K562 (cell line): ENCODE data around the gene ATL1. TPM values are rescaled to one million over a fixed set of nuclear protein-coding genes. Genes with fewer than 3 reads are reported as not detected.

Experiments
- CCNT2 ChIP-seq: IDR thresholded peaks from 2 replicates; pipeline ENCODE4 v1.6.1; 2011; ENCODE audit warnings: borderline replicate concordance, low read depth, mild to moderate bottlenecking, moderate library complexity, mixed read lengths, low read length; ENCODE audit not compliant: insufficient read length; ENCODE audit errors: extremely low read depth
- HLTF ChIP-seq: fragments of 450-650 bp; IDR thresholded peaks from 2 replicates; pipeline ENCODE4 v1.6.1; 2016
- KDM1A ChIP-seq, 2 experiments: fragments of 450-650 bp; IDR thresholded peaks; 2 replicates each; pipeline ENCODE4 v1.6.1; 2016; ENCODE audit warnings: mild to moderate bottlenecking in 2 of 2
- MAFG ChIP-seq: fragments of 450-650 bp; conservative IDR thresholded peaks from 2 replicates; pipeline ENCODE4 v1.6.1; 2016; ENCODE audit warnings: missing genetic modification characterization, missing compliant biosample characterization
- MCM5 ChIP-seq: fragments of 450-650 bp; IDR thresholded peaks from 2 replicates; pipeline ENCODE4 v1.6.1; 2016; ENCODE audit warnings: low read depth
- SIN3A ChIP-seq, 2 experiments: fragments of 150-350 bp in 1 of 2; IDR thresholded peaks; 2 replicates each; pipeline ENCODE4 v1.6.1; 2011 to 2016; ENCODE audit warnings: borderline replicate concordance in 2 of 2, low read depth in 2 of 2, low read length in 2 of 2, mild to moderate bottlenecking in 2 of 2, moderate library complexity in 2 of 2; ENCODE audit not compliant: control insufficient read depth in 1 of 2
- SMAD2 ChIP-seq: fragments of 150-350 bp; IDR thresholded peaks from 2 replicates; pipeline ENCODE4 v1.6.1; 2014; ENCODE audit warnings: low read depth, mild to moderate bottlenecking, low read length
- TSC22D4 ChIP-seq: fragments of 450-650 bp; IDR thresholded peaks from 2 replicates; pipeline ENCODE4 v1.6.1; 2016; ENCODE audit warnings: missing genetic modification characterization, missing biosample characterization, control low read depth
- ZNF282 ChIP-seq: sonication (generic); formaldehyde crosslinking; IDR thresholded peaks from 2 replicates; pipeline ENCODE4 v1.8.1; 2023; ENCODE audit warnings: missing genetic modification reagents
- ZNF551 ChIP-seq: fragments of 250-450 bp; sonication (Bioruptor Pico); IDR thresholded peaks from 2 replicates; pipeline ENCODE4 v1.5.0; 2021; ENCODE audit warnings: mild to moderate bottlenecking, moderate library complexity
- ZNF586 ChIP-seq: fragments of 450-650 bp; formaldehyde crosslinking; conservative IDR thresholded peaks from 2 replicates; pipeline ENCODE4 v1.4.0; 2020; ENCODE audit warnings: mild to moderate bottlenecking, moderate library complexity
- polyA plus RNA-seq, 8 experiments: library from polyadenylated mRNA; depleted of rRNA in 4 of 8; stranded (reverse) in 5 of 8; unstranded in 3 of 8; fragments of >200 nt; fragmentation: Nextera tagmentation in 2 of 8; fragmentation: Illumina TruSeq in 1 of 8; extraction: Ambion mirVana in 2 of 8; extraction: Trizol in 1 of 8; gene quantifications; 2 replicates each; pipeline versions ENCODE4 v1.2.1 to v1.2.3, GENCODE V29; 2011 to 2014; ENCODE audit warnings: inconsistent platforms in 1 of 8, missing spikeins in 1 of 8
- total RNA-seq, 7 experiments: library from RNA; depleted of rRNA in 6 of 7; stranded (reverse); fragments of >200 nt in 6 of 7; fragmentation: Illumina TruSeq in 2 of 7; extraction: Trizol in 2 of 7; gene quantifications; 2 replicates each; pipeline versions ENCODE4 v1.2.1 to v1.2.3, GENCODE V29; 2011 to 2021; ENCODE audit warnings: low replicate concordance in 1 of 7
- TF ChIP-seq, protein P1 (sequence below), 2 experiments: IDR thresholded peaks in 1 of 2; conservative IDR thresholded peaks in 1 of 2; 2 replicates each; pipeline ENCODE4 v1.6.1; 2016; ENCODE audit warnings: low read depth in 2 of 2, mild to moderate bottlenecking in 1 of 2, missing compliant biosample characterization in 1 of 2, missing genetic modification characterization in 1 of 2, moderate library complexity in 1 of 2
- TF ChIP-seq, protein P2 (sequence below): fragments of 250-450 bp; sonication (Bioruptor Pico); IDR thresholded peaks from 2 replicates; pipeline ENCODE4 v1.4.0; 2020; ENCODE audit warnings: borderline replicate concordance
- TF ChIP-seq, protein P3 (sequence below): fragments of 250-450 bp; sonication (Bioruptor Pico); IDR thresholded peaks from 2 replicates; pipeline ENCODE4 v1.5.0; 2021; ENCODE audit warnings: mild to moderate bottlenecking, moderate library complexity
- TF ChIP-seq, protein P4 (sequence below): fragments of 450-650 bp; formaldehyde crosslinking; IDR thresholded peaks from 2 replicates; pipeline ENCODE4 v1.4.0; 2020; ENCODE audit warnings: mild to moderate bottlenecking, moderate library complexity

The ATL1 gene
- total and polyA plus RNA-seq, 9 of the 15 experiments (the other 6 are each of a cell fraction or from before 2014, with no cell fraction given): 0.04 to 0.16 (median 0.07) TPM; not detected in 4

DNA sequence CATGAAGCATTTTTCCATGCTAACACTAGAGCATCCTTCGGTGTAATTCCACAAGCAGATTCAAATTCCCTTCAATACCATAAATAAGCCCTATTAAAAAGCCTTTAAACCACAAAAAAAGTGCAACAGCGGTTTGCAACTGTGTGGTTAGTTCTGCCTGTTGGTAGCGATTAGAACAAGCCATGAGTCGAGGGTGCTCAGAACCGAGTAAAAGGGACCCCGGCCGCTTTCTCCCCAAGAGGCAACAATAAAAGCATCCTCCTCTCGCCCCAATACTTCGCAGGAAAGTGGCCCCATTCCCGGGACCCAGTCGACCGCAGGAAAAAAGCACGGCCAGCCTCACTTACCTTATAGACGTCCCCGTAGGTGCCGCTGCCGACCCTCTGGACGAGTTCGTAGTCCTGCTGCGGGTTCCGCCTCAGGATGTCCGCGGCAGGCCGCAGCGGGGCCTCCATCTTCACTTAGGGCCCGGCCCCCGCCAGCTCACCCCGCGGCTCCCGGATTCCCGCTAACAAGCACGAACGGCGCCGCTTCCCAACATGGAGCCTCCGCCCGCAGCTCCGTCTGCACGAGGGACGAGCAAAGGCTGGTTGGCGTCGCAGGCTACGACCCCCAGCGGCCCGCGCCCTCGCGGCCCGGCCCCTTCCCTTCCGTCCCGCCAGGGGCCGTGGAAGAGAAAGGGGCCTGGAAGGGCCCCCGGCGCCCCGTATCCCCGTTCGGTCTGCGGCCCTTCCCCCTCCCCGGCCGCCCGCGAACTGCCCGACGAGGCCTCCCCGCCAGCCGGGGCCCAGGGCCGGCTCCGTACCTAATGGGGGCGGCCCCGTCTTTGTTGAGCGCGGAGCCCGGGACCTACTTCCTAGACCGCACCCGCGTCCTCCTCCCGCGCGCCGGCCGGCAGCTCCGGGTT is 28.1 kb upstream of the ATL1 start (continued):
- TF ChIP-seq, protein P1, sequence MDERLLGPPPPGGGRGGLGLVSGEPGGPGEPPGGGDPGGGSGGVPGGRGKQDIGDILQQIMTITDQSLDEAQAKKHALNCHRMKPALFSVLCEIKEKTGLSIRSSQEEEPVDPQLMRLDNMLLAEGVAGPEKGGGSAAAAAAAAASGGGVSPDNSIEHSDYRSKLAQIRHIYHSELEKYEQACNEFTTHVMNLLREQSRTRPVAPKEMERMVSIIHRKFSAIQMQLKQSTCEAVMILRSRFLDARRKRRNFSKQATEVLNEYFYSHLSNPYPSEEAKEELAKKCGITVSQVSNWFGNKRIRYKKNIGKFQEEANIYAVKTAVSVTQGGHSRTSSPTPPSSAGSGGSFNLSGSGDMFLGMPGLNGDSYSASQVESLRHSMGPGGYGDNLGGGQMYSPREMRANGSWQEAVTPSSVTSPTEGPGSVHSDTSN (CRISPR knock-in tag; IDR thresholded peaks at IDR 0.05; ENCODE audit: low read depth): no peak
- TF ChIP-seq, protein P1 (tag; conservative IDR thresholded peaks at IDR 0.05; ENCODE audit: low read depth): no peak
- TF ChIP-seq HLTF (no peak), KDM1A (IDR thresholded peaks at IDR 0.05) (no peak), ZNF551 (no peak), SMAD2 (no peak), MAFG (tag) (no peak), ZNF282 (no peak), SIN3A (IDR thresholded peaks at IDR 0.05; ENCODE audit: borderline replicate concordance in 2 of 2, control insufficient read depth in 1 of 2, low read depth in 2 of 2, low read length in 2 of 2) (0 out of 4 replicates have a peak, but pooled peaks of 1 of the 2 experiments have one; percentile 15), MCM5 (no peak), CCNT2 (peak; percentile 10), ZNF586 (CRISPR knock-in tag) (no peak), TSC22D4 (no peak)
- TF ChIP-seq, protein P2, sequence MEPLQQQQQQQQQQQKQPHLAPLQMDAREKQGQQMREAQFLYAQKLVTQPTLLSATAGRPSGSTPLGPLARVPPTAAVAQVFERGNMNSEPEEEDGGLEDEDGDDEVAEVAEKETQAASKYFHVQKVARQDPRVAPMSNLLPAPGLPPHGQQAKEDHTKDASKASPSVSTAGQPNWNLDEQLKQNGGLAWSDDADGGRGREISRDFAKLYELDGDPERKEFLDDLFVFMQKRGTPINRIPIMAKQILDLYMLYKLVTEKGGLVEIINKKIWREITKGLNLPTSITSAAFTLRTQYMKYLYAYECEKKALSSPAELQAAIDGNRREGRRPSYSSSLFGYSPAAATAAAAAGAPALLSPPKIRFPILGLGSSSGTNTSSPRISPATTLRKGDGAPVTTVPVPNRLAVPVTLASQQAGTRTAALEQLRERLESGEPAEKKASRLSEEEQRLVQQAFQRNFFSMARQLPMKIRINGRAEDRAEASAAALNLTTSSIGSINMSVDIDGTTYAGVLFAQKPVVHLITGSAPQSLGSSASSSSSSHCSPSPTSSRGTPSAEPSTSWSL: no peak
- TF ChIP-seq, protein P3, sequence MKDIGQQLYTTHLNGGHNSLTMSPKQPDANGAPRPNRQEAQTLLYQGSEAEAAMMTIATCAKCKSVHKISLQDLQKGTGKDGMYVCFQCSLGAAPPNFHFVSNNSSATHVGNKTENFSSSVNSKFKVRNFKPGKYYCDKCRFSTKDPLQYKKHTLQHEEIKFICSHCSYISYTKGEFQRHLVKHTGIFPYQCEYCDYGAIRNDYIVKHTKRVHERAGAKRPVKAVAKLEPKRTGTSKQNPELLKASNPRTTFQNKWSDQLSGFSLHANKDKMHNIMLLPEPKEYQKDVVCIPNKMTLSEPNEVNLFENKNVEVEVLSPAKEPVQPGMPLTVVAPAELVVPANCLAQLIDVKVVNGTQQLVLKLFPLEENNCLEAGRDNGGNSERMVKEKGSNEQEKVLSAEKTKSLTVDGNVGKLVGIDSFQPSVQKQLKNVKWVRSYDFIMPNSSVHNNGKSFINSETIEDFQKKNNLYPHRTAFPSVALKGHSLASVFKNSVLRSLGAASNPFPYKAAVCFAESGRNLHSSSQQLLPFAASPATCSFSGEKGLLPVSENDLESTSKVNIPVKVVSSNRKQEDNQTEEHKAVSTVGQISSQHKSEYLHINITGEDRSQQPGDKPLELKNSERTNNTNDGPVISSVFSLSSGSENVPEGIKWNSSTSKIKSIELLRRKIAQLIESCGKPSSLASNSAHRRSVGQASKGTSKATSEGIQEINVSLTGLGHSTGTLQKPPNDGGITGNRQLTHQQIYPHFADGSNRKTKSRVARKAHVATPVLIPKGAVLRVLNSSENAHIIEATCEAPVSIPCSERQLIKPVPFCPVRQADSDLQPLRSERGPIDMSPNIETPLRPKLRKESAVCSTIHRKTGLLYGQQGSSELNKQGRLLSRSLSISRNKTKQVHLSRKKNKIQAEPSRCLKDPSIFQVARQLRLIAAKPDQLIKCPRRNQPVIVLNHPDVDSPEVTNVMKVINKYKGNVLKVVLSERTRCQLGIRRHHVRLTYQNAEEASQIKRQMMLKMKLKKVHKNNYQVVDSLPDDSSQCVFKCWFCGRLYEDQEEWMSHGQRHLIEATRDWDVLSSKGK (CRISPR knock-in tag): no peak
- TF ChIP-seq, protein P4, sequence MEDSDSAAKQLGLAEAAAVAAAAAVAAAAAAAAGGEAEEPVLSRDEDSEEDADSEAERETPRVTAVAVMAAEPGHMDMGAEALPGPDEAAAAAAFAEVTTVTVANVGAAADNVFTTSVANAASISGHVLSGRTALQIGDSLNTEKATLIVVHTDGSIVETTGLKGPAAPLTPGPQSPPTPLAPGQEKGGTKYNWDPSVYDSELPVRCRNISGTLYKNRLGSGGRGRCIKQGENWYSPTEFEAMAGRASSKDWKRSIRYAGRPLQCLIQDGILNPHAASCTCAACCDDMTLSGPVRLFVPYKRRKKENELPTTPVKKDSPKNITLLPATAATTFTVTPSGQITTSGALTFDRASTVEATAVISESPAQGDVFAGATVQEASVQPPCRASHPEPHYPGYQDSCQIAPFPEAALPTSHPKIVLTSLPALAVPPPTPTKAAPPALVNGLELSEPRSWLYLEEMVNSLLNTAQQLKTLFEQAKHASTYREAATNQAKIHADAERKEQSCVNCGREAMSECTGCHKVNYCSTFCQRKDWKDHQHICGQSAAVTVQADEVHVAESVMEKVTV (CRISPR knock-in tag): no peak
